GM21723 (cell line): ENCODE data around the gene CAV1.
"Not testable (repeated sequence)": the region's sequence is repeated elsewhere in the genome, so short reads cannot be mapped to it uniquely, and the experiment has no call there.

Experiments used
- ATAC-seq: cut with Tn5 transposase; IDR thresholded peaks from one replicate; pipeline ENCODE4 v1.9.1; 2021; ENCODE audit warnings: mild to moderate bottlenecking, moderate library complexity; ENCODE audit not compliant: unreplicated experiment

The CAV1 gene

GRCh38 chr7:116577320-116577871, 52.6 kb downstream of the CAV1 start:
- ATAC-seq, result peak; percentile 88

DNA sequence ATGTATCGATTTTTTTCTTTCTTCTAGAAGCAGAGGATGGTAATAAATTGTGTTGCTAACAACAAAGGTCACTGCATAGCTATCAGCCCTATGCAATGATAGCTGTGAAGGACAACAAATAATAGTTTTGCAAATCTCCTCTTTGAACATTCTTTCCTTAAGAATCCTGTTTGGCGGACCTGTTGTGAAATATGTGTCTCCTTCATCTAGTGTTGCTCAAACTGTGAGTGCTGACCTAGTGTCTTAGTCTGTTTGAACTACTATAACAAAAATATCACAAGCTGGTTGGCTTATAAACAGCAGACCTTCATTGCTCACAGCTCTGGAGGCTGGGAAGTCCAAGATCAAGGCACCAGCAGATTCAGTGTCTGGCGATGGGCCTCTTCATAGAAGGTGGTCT, 53.7 kb downstream of the CAV1 start:
- ATAC-seq, result no peak

DNA sequence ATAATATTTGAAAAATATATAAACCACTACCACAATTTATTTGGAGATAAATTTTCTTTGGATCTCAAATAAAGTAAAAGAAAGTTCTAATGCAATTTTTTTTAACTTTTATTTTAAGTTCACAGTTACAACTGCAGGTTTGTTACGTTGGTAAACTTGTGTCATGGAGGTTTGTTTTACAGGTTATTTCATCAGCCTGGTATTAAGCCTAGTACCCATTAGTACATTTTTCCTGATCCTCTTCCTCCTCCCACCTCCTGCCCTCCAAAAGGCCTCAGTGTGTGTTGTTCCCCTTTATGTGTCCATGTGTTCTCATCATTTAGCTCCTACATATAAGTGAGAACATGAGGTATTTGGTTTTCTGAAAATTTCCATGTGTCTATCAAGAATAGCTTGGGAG, 54.5 kb downstream of the CAV1 start:
- ATAC-seq, result no peak

- no peak for ATAC-seq
These were observed 55.0 kb downstream of the CAV1 start for GRCh38 chr7:116579835-116580234.

DNA sequence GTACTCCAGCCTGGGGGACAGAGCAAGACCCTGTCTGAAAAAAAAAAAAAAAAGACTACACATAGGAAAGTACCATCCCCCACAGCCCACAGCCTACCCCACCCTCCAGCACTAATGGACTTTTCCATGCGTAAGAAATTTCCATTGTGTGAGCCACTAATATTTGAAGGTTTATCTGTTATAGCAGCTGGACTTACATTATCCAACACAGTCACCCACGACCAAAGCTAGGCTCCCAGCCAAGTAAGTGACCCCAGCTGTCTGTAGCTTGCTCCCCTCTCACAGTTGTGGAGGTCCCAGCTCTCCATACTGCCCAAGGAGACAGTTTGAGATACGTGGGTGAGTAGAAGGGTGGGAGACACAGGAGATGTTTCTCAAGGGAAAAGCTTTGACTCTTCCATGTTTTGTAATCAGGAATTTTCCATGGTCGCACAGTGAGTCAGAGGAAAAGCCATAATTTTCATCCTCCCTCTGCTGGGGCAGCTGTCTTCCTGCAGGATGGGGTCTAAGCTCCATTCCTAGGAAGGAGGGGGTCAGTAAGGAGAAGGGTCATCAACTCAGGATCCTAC, 57.4 kb downstream of the CAV1 start:
- no peak for ATAC-seq

DNA sequence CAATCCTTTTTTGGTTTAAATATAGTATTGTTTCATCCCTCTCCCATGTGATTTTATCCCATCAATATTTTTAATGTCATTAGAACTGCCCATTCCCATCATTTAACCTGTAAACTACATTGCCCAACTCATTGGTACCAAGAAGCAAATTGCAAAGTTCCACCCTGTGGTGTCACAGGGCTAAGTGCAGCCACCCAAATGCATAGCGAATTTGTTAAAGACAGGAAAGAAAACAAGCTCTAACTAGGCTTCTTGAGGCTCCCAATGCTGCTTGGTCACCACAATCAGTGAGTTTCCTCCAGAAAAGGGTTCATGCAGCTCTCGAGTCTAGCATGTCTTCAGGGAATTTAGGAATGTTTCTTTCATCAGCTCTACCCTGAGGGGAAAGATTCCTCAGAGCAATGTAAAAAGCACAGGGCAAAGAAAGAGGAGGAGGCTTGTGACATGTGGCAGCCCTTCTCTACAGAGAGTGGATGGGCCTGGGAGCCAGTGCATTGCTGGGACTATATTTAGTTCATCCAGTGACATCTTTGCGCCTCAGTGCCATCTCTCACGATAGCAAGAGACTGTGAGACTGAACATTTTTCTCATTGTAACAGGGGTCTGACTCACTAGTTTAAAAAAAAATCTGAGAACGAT, 58.1 kb downstream of the CAV1 start:
- ATAC-seq, result peak; percentile 34

- ATAC-seq, result peak; percentile 94
These were observed 58.8 kb downstream of the CAV1 start for GRCh38 chr7:116583653-116584052.

DNA sequence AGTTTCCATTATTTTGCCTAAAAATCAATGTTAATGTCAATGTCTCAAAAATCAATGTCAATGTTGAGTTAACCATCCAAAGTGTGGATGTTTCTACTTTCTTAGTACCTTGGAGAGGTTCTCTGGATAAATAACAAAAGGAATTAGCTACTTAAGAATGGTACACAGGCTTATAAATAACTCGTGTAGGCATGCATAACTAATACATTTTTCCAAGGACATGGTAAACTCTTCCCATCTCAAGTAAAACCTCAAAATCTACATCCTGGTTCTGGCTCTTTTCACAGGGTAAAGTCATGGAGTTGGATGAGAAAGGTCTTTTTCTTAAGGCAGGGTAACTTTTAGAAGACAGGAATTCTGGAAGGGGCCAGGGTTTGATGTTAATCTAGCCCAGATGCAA, 59.9 kb downstream of the CAV1 start:
- no peak for ATAC-seq

GRCh38 chr7:116585392-116585791, 60.6 kb downstream of the CAV1 start:
- ATAC-seq, result no peak

DNA sequence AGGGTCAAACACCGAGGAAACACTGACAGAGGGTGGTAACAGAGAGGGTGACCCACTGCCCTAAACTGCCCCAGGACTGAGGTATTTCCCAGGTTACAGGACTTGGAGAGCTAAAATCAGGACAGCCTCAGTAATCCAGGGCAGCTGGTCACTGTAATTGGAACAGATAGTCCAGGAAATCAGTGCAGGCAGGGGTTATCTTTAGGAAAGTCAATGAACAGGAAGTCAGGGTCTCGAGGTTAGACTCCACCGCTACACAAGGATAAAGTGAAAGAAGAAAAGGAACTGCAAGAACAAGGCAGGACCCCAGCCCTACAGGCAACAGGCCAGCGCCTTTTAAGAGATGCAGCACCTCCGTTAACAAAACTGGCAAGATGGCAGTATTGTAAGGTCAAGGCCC, 61.1 kb downstream of the CAV1 start:
- ATAC-seq, result no peak

DNA sequence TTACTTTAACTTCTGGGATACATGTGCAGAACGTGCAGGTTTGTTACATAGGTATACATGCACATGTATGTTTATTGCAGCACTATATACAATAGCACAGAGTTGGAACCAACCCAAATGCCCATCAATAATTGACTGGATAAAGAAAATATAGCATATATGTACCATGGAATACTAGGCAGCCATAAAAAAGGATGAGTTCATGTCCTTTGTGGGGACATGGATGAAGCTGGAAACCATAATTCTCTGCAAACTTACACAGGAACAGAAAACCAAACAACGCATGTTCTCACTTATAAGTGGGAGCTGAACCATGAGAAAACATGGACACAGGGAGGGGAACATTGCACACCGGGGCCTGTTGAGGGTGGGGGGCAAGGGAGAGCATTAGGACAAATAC, 62.4 kb downstream of the CAV1 start:
- ATAC-seq, result not testable (repeated sequence)

DNA sequence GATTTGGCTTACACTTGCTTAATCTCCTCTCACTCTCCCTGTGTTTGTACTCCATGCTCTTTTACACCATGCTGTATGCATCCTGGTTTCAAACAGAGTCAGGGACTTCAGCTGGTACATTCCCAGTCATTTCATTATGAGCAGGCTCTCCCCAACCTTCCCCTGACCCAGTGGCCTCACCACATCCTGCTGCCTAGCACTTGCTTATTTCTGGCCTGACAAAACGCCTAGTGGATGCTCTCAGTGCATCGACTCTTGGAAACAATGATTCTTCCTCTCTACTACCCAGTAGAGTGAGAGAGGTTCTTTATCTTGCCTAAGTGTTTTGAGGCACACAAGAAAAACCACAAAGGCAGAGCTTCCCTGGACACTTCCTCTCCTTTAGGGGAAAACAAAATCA, 63.4 kb downstream of the CAV1 start:
- peak; percentile 54 for ATAC-seq

GRCh38 chr7:116588641-116589594, 64.1 kb downstream of the CAV1 start:
- peak; percentile 38 for ATAC-seq

GRCh38 chr7:116591202-116592040, 66.6 kb downstream of the CAV1 start:
- peak; percentile 43 for ATAC-seq

- ATAC-seq, result no peak
These were observed 67.2 kb downstream of the CAV1 start for GRCh38 chr7:116592041-116592355.

DNA sequence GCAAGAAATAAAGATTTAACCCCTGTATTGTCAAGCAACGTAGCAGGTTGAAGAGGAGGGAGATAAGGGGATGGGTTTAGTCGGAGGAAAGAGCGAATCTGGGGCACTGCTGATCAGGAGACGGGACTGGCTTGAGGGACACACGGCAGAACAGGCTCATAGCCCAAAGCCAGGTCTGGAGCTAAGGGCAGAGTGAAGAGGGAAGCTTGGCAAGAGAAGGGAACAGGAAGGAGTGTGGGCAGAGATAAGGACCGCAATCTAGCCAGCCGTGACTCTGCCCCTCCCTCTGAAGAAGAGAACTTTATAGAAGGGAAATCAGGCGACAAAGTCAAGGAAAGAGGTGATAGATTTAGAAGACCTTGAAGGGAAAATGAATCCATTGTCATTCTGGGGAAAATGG, 67.6 kb downstream of the CAV1 start:
- no peak for ATAC-seq

DNA sequence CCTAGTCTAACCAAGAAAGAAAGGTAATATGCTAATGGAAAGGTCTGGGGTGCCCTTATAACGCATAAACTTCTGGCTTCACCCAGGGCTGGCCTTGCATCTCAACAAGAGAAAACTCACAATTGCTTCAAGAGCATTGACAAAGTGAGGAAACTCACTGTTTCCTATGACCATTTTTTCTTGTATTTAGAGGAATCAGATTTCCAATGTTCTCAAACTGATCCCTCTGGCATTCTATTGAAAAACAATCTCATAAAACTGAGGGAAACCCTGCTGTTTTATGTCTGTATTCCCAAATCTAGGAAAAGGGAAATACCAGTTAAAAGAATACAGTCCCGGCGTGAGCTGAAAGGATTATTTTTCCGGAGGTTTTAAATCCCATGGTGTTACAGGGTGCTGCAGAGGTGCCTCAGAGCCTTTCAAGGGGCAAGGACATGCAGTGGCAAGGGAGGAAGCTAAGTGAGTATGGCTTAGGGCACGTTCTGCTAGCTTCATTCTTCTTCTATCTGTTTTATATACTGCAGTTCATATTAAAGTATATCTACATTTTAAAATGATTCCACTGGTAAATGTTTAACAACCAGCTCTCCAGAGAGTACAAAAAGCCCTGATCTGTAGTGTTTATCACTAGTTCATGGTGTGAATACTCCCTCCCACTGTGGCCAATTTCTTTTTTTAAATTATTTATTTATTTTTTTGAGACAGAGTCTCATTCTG, 68.7 kb downstream of the CAV1 start:
- no peak for ATAC-seq

DNA sequence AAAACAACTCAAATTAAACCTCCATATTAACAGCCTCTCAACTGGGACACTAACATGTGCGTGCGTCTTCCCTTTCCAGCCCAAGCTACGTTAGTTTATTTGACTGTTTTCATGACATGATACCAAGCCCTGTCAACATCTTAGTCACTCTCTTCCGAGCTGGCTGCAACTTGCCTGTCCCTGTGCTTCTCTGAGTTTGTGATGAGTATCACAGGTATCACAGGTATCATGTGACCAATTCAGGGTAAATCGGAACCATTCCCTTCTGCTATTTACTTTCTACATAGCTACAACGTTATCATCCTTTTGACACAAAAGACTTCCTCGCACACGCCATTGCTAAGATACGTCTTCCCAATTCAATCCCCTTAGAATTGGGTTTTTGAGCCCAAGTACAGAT, 70.2 kb downstream of the CAV1 start:
- no peak for ATAC-seq

DNA sequence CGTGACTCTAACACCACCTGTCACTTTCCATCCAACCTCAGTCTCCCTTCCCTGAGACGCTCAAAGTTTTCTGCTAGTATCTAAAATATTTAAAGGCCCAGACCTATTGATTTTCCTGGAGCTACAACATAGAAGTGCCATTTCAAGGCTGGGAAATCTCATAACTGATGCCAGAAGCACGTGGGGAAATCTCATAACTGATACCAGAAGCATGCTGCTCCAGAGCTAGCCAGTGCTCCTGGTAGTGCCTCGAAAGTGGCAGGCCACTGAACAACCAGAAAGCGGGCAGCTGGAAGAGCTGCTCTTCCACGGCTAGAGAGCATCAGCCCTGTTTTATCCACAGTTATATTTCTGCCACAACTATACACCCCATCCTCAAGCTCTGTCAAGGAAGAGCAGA, 72.5 kb downstream of the CAV1 start:
- ATAC-seq, result no peak

- ATAC-seq, result no peak
These were observed 73.4 kb downstream of the CAV1 start for GRCh38 chr7:116598278-116598677.
